ENCODE measurements around the gene SERPINA5.

The SERPINA5 gene

DNA sequence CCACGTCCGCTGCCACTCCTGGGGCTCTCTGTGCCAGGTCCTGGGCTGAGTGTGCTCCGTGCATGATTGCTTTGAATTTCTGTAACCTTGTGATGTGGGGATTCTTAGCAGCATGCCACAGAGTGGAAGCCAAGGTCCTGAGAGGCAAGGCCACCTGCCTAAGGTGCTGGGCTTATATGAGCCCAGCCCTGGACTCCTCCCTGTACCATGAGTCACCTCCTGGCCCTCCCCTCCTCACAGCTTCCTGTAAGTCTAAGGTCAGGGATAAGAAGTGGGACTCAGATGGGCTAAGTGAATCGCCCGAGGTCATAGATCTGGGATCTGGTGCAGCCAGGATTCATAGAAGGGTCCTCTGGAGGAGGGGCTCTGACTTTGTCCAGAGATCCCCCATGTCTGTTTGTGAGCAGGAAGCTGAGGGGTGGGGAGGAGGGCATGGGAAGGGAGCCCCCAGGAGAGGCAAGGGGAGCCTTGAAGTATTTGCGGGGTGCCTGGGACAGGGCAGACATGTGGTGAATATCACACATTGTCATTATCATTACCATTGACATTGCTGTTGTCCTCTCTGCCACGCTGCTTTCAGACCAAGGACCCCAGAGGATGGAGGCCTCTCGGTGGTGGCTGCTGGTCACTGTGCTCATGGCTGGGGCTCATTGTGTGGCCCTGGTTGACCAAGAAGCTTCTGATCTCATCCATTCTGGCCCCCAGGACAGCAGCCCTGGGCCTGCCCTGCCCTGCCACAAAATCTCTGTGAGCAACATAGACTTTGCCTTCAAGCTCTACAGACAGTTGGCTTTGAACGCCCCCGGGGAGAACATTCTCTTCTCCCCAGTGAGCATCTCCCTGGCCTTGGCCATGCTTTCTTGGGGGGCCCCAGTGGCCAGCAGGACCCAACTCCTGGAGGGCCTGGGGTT, 59.8 kb downstream of the SERPINA5 start:
- no peak for ATAC-seq
- no peak for TF ChIP-seq CSDC2 (CRISPR knock-in tag; IDR thresholded peaks at IDR 0.05)
- no peak for TF ChIP-seq CREB5 (CRISPR knock-in tag; IDR thresholded peaks at IDR 0.05; ENCODE audit: low read depth)
- TF ChIP-seq RARB (CRISPR knock-in tag; IDR thresholded peaks at IDR 0.05), result no peak
- TF ChIP-seq TCF4 (CRISPR knock-in tag; IDR thresholded peaks at IDR 0.05; ENCODE audit: borderline replicate concordance), result no peak
- TF ChIP-seq CSRNP3 (CRISPR knock-in tag; IDR thresholded peaks at IDR 0.05), result no peak

DNA sequence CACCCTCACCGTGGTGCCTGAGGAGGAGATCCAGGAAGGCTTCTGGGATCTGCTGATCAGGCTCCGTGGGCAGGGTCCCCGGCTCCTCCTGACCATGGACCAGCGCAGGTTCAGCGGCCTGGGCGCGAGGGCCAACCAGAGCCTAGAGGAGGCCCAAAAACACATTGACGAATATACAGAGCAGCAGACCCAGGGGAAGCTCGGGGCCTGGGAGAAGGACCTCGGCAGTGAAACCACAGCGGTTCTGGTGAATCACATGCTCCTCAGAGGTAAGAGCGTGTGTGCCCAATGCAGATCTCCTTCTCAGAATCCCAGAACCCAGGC, 60.4 kb downstream of the SERPINA5 start:
- ATAC-seq, result no peak
- no peak for TF ChIP-seq GLIS3 (CRISPR knock-in tag; IDR thresholded peaks at IDR 0.05)
- TF ChIP-seq CSRNP3 (CRISPR knock-in tag; IDR thresholded peaks at IDR 0.05), result no peak
- TF ChIP-seq TOX (CRISPR knock-in tag; IDR thresholded peaks at IDR 0.05; ENCODE audit: borderline replicate concordance), result no peak
- TF ChIP-seq, protein P1, sequence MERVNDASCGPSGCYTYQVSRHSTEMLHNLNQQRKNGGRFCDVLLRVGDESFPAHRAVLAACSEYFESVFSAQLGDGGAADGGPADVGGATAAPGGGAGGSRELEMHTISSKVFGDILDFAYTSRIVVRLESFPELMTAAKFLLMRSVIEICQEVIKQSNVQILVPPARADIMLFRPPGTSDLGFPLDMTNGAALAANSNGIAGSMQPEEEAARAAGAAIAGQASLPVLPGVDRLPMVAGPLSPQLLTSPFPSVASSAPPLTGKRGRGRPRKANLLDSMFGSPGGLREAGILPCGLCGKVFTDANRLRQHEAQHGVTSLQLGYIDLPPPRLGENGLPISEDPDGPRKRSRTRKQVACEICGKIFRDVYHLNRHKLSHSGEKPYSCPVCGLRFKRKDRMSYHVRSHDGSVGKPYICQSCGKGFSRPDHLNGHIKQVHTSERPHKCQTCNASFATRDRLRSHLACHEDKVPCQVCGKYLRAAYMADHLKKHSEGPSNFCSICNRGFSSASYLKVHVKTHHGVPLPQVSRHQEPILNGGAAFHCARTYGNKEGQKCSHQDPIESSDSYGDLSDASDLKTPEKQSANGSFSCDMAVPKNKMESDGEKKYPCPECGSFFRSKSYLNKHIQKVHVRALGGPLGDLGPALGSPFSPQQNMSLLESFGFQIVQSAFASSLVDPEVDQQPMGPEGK (CRISPR knock-in tag; IDR thresholded peaks at IDR 0.05; ENCODE audit: borderline replicate concordance), result no peak
- no peak for TF ChIP-seq BACH2 (CRISPR knock-in tag; IDR thresholded peaks at IDR 0.05; ENCODE audit: borderline replicate concordance)
- TF ChIP-seq, protein P2, sequence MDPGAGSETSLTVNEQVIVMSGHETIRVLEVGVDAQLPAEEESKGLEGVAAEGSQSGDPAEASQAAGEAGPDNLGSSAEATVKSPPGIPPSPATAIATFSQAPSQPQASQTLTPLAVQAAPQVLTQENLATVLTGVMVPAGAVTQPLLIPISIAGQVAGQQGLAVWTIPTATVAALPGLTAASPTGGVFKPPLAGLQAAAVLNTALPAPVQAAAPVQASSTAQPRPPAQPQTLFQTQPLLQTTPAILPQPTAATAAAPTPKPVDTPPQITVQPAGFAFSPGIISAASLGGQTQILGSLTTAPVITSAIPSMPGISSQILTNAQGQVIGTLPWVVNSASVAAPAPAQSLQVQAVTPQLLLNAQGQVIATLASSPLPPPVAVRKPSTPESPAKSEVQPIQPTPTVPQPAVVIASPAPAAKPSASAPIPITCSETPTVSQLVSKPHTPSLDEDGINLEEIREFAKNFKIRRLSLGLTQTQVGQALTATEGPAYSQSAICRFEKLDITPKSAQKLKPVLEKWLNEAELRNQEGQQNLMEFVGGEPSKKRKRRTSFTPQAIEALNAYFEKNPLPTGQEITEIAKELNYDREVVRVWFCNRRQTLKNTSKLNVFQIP (CRISPR knock-in tag; IDR thresholded peaks at IDR 0.05; ENCODE audit: borderline replicate concordance, low read depth), result no peak
